Hematopoietic multipotent progenitor cell treated with erythropoietin and hydrocortisone succinate and interleukin-3 and kit ligand, for 17 days (in vitro differentiated cells): Measurements from ENCODE around the gene ATP13A4.

ENCODE experiments used
- DNase-seq: peaks from one replicate; pipeline ENCODE4 v3.0.0-alpha.2; 2015; ENCODE audit warnings: low spot score

ATP13A4 gene

GRCh38 chr3:193400304-193400703, 154.4 kb downstream of the ATP13A4 start:
- no peak for DNase-seq

- DNase-seq: no peak
Measured at GRCh38 chr3:193396451-193397244, 158.0 kb downstream of the ATP13A4 start.

- DNase-seq: no peak
Measured at GRCh38 chr3:193391902-193392301, 162.8 kb downstream of the ATP13A4 start.

GRCh38 chr3:193389335-193389734, 165.4 kb downstream of the ATP13A4 start:
- DNase-seq: no peak

- DNase-seq: no peak
Measured at GRCh38 chr3:193388361-193388760, 166.3 kb downstream of the ATP13A4 start.

- no peak for DNase-seq
Measured at GRCh38 chr3:193387596-193387995, 167.1 kb downstream of the ATP13A4 start.

GRCh38 chr3:193378706-193379105, 176.0 kb downstream of the ATP13A4 start, which contains the start of gene ATP13A5:
TSS of gene ATP13A5 (minus strand) at chr3:193378753. CDS start at chr3:193378725, 28 bp downstream.
- no peak for DNase-seq

GRCh38 chr3:193377591-193377990, 177.1 kb downstream of the ATP13A4 start:
- DNase-seq: no peak

- no peak for DNase-seq
Measured at GRCh38 chr3:193375614-193376013, 179.1 kb downstream of the ATP13A4 start.

GRCh38 chr3:193372783-193373182, 181.9 kb downstream of the ATP13A4 start:
- no peak for DNase-seq

GRCh38 chr3:193367868-193368267, 186.8 kb downstream of the ATP13A4 start:
- DNase-seq: no peak

GRCh38 chr3:193357291-193357690, 197.4 kb downstream of the ATP13A4 start:
- DNase-seq: no peak

- no peak for DNase-seq
Measured at GRCh38 chr3:193354423-193354822, 200.3 kb downstream of the ATP13A4 start.
